Stomach (tissue), 4 donors: ENCODE results near the gene ROBO2.

Source experiments
- CTCF ChIP-seq, 7 experiments: fragments of 450-650 bp in 4 of 7; fragments of 200-600 bp in 3 of 7; sonication (generic) in 3 of 7; IDR thresholded peaks; one replicate each; pipeline ENCODE4 v1.5.1; 2016 to 2019; ENCODE audit warnings: antibody characterized with exemption in 7 of 7, control low read depth in 2 of 7, mild to moderate bottlenecking in 1 of 7
- POLR2A ChIP-seq, 4 donors: fragments of 450-650 bp; IDR thresholded peaks; one replicate each; pipeline ENCODE4 v1.6.1; 2016; ENCODE audit warnings: antibody characterized with exemption in 4 of 4, control low read depth in 2 of 4, mild to moderate bottlenecking in 1 of 4, moderate library complexity in 1 of 4
- POLR2AphosphoS5 ChIP-seq, 3 donors: sonication (generic); formaldehyde crosslinking; IDR thresholded peaks; one replicate each; pipeline ENCODE4 v1.6.1; 2016; ENCODE audit warnings: antibody characterized with exemption in 3 of 3

GRCh38 chr3:77685713-77686112 is 645.8 kb downstream of the ROBO2 start:
- TF ChIP-seq POLR2A (IDR thresholded peaks at IDR 0.05) = no peak
- TF ChIP-seq CTCF (IDR thresholded peaks at IDR 0.05) = no peak
- TF ChIP-seq POLR2AphosphoS5 (IDR thresholded peaks at IDR 0.05) = no peak
